HCT116 (cell line): ENCODE measurements around the gene TBC1D1. TPM values are rescaled to one million over a fixed set of nuclear protein-coding genes. Genes with fewer than 3 reads are reported as not detected.

ENCODE experiments used
- ATAC-seq: fragments of 200-7000 bp; cut with Tn5 transposase; 2 replicates; pipeline ENCODE4 v1.9.1; 2020; ENCODE audit warnings: mild to moderate bottlenecking, moderate library complexity
- BruUV-seq: library from RNA; stranded (reverse); fragments of 400-500 nt; replicated peaks from 2 replicates; lab custom pipeline; 2021; lab: Mats Ljungman, UMichigan
- CTCF ChIA-PET: fragments of 300-600 bp; sonication (Branson Sonifier 250); formaldehyde crosslinking; loops from one replicate; lab custom pipeline; 2021; ENCODE audit warnings: antibody characterized with exemption; lab: Charles Lee
- POLR2A ChIA-PET: fragments of 300-600, 350-600 bp; sonication (Branson Sonifier 250); formaldehyde crosslinking; loops from one replicate; lab custom pipeline; 2021; ENCODE audit warnings: antibody characterized with exemption; lab: Charles Lee
- RAD21 ChIA-PET, 2 experiments: fragments of 300-600 bp; sonication (Branson Sonifier 250); formaldehyde crosslinking; loops; one replicate each; lab custom pipeline; 2023; ENCODE audit warnings: low total read pairs in 2 of 2; ENCODE audit not compliant: uncharacterized antibody in 2 of 2, unreplicated experiment in 2 of 2, low non-redundant PET in 1 of 2; lab: Charles Lee
- DNase-seq: peaks from one replicate; pipeline ENCODE4 v3.0.0-alpha.2; 2010; ENCODE audit warnings: low read depth, low spot score
- H2AFZ ChIP-seq: fragments of 200-600 bp; shearing (Covaris generic), sonication (generic); 2 replicates; pipeline ENCODE4 v1.6.1; 2017; ENCODE audit warnings: low read depth, mixed run types, mixed read lengths, antibody characterized with exemption, low read length; ENCODE audit not compliant: poor library complexity, severe bottlenecking
- H3K27ac ChIP-seq: 2 replicates; pipeline ENCODE4 v1.5.1; 2012; ENCODE audit warnings: low read depth, low read length
- H3K27me3 ChIP-seq: fragments of 200-600 bp; sonication (generic); 2 replicates; pipeline ENCODE4 v1.6.1; 2016; ENCODE audit warnings: mixed run types, low read length, mixed read lengths; ENCODE audit not compliant: insufficient read depth
- H3K36me3 ChIP-seq, 2 experiments: fragments of 200-500 bp in 1 of 2; fragments of 200-600 bp in 1 of 2; sonication (Bioruptor generic) in 1 of 2; sonication (generic) in 1 of 2; 2 replicates each; pipeline versions ENCODE4 v1.5.1 to v1.6.1; 2014 to 2016; ENCODE audit warnings: low read length in 2 of 2, inconsistent platforms in 1 of 2, mixed read lengths in 1 of 2, mixed run types in 1 of 2; ENCODE audit not compliant: insufficient read depth in 2 of 2, control insufficient read depth in 1 of 2
- H3K4me1 ChIP-seq, 2 experiments: fragments of 200-600 bp in 1 of 2; sonication (generic) in 1 of 2; 2 replicates each; pipeline versions ENCODE4 v1.5.1 to v1.6.1; 2012 to 2017; ENCODE audit warnings: low read length in 2 of 2, inconsistent platforms in 1 of 2, mild to moderate bottlenecking in 1 of 2, mixed read lengths in 1 of 2, mixed run types in 1 of 2, moderate library complexity in 1 of 2; ENCODE audit not compliant: insufficient read depth in 2 of 2, control insufficient read depth in 1 of 2
- H3K4me2 ChIP-seq: fragments of 200-600 bp; sonication (generic); 2 replicates; pipeline ENCODE4 v1.6.1; 2017; ENCODE audit warnings: mixed run types, low read length, mixed read lengths
- H3K4me3 ChIP-seq, 2 experiments: fragments of 200-600 bp in 1 of 2; sonication (generic) in 1 of 2; replicated peaks in 1 of 2; 2 replicates each; pipeline ENCODE4 v1.5.1; 2011 to 2016; ENCODE audit warnings: low read length in 2 of 2, control low read depth in 1 of 2, low read depth in 1 of 2, mild to moderate bottlenecking in 1 of 2, mixed read lengths in 1 of 2, mixed run types in 1 of 2
- H3K79me2 ChIP-seq: fragments of 200-600 bp; sonication (generic); 2 replicates; pipeline ENCODE4 v1.6.1; 2017; ENCODE audit warnings: mild to moderate bottlenecking, mixed run types, low read length, moderate library complexity, mixed read lengths; ENCODE audit not compliant: insufficient read depth
- H3K9ac ChIP-seq: fragments of 200-600 bp; sonication (generic); 2 replicates; pipeline ENCODE4 v1.6.1; 2016; ENCODE audit warnings: low read length, mixed read lengths
- H3K9me2 ChIP-seq: fragments of 200-600 bp; sonication (generic), shearing (Covaris generic); 2 replicates; pipeline ENCODE4 v1.6.1; 2017; ENCODE audit warnings: mixed run types, mild to moderate bottlenecking, moderate library complexity; ENCODE audit not compliant: insufficient read depth
- H3K9me3 ChIP-seq, 2 experiments: fragments of 200-500 bp in 1 of 2; fragments of 200-600 bp in 1 of 2; sonication (Bioruptor generic) in 1 of 2; sonication (generic) in 1 of 2; 2 replicates each; pipeline ENCODE4 v1.6.1; 2014 to 2017; ENCODE audit warnings: low read length in 2 of 2, mixed read lengths in 2 of 2, inconsistent platforms in 1 of 2, low read depth in 1 of 2, mild to moderate bottlenecking in 1 of 2, mixed run types in 1 of 2, moderate library complexity in 1 of 2; ENCODE audit not compliant: control insufficient read depth in 1 of 2, insufficient read depth in 1 of 2
- H4K20me1 ChIP-seq: fragments of 200-600 bp; sonication (generic), shearing (Covaris generic); 2 replicates; pipeline ENCODE4 v1.6.1; 2017; ENCODE audit warnings: mixed run types, mild to moderate bottlenecking, moderate library complexity; ENCODE audit not compliant: insufficient read depth
- ATF3 ChIP-seq: IDR thresholded peaks from 2 replicates; pipeline ENCODE4 v1.6.1; 2012
- CBX3 ChIP-seq: IDR thresholded peaks from 2 replicates; pipeline ENCODE4 v1.6.1; 2012; ENCODE audit warnings: low read depth
- CEBPB ChIP-seq: IDR thresholded peaks from 2 replicates; pipeline ENCODE4 v1.6.1; 2012; ENCODE audit warnings: low read depth
- CTCF ChIP-seq, 3 experiments: fragments of 200-600 bp in 1 of 3; sonication (generic) in 1 of 3; IDR thresholded peaks in 2 of 3; conservative IDR thresholded peaks in 1 of 3; 2 replicates each; pipeline ENCODE4 v1.5.1; 2012 to 2017; ENCODE audit warnings: low read depth in 2 of 3, low read length in 2 of 3, antibody characterized with exemption in 1 of 3, borderline replicate concordance in 1 of 3, control low read depth in 1 of 3, mild to moderate bottlenecking in 1 of 3, mixed read lengths in 1 of 3, mixed run types in 1 of 3, moderate library complexity in 1 of 3; ENCODE audit not compliant: insufficient read depth in 1 of 3
- EGR1 ChIP-seq: IDR thresholded peaks from 2 replicates; pipeline ENCODE4 v1.6.1; 2012; ENCODE audit warnings: low read depth
- EZH2 ChIP-seq: fragments of 200-600 bp; sonication (generic); IDR thresholded peaks from 2 replicates; pipeline ENCODE4 v1.6.1; 2017; ENCODE audit warnings: antibody characterized with exemption, mixed run types
- FOSL1 ChIP-seq: IDR thresholded peaks from 2 replicates; pipeline ENCODE4 v1.6.1; 2012; ENCODE audit warnings: low read depth
- MAX ChIP-seq: IDR thresholded peaks from 2 replicates; pipeline ENCODE4 v1.6.1; 2012
- POLR2A ChIP-seq: IDR thresholded peaks from 2 replicates; pipeline ENCODE4 v1.7.0; 2011; ENCODE audit warnings: borderline replicate concordance; ENCODE audit not compliant: insufficient read depth, insufficient read length; ENCODE audit errors: extremely low read depth
- POLR2AphosphoS5 ChIP-seq: IDR thresholded peaks from 2 replicates; pipeline ENCODE4 v1.6.1; 2011; ENCODE audit warnings: mild to moderate bottlenecking, low read depth, low read length, moderate library complexity
- RAD21 ChIP-seq: IDR thresholded peaks from 2 replicates; pipeline ENCODE4 v1.6.1; 2012; ENCODE audit warnings: low read depth, mild to moderate bottlenecking
- REST ChIP-seq: IDR thresholded peaks from 2 replicates; pipeline ENCODE4 v1.6.1; 2012; ENCODE audit warnings: low read depth
- SIN3A ChIP-seq: IDR thresholded peaks from 2 replicates; pipeline ENCODE4 v1.6.1; 2012; ENCODE audit warnings: low read depth
- SP1 ChIP-seq: IDR thresholded peaks from 2 replicates; pipeline ENCODE4 v1.6.1; 2012; ENCODE audit warnings: low read depth
- SRF ChIP-seq: IDR thresholded peaks from 2 replicates; pipeline ENCODE4 v1.6.1; 2012; ENCODE audit warnings: low read depth
- TCF7L2 ChIP-seq: IDR thresholded peaks from 2 replicates; pipeline ENCODE4 v1.7.0; 2011; ENCODE audit warnings: borderline replicate concordance, inconsistent platforms; ENCODE audit not compliant: insufficient read depth, insufficient read length; ENCODE audit errors: extremely low read depth
- YY1 ChIP-seq: IDR thresholded peaks from 2 replicates; pipeline ENCODE4 v1.6.1; 2011; ENCODE audit warnings: low read length, low read depth, moderate library complexity, mild to moderate bottlenecking; ENCODE audit not compliant: insufficient replicate concordance; ENCODE audit errors: extremely low read depth
- ZBTB33 ChIP-seq: IDR thresholded peaks from 2 replicates; pipeline ENCODE4 v1.6.1; 2011; ENCODE audit warnings: mild to moderate bottlenecking, low read length, moderate library complexity; ENCODE audit not compliant: insufficient replicate concordance; ENCODE audit errors: extremely low read depth
- ZFX ChIP-seq: fragments of 450-650 bp; IDR thresholded peaks from 2 replicates; pipeline ENCODE4 v1.6.1; 2017
- ZNF274 ChIP-seq: fragments of 200-500 bp; sonication (Bioruptor generic); IDR thresholded peaks from 2 replicates; pipeline ENCODE4 v1.6.1; 2014; ENCODE audit warnings: mild to moderate bottlenecking, low read depth, low read length, inconsistent platforms
- intact Hi-C: fragments of 100-400 bp; cut with micrococcal nuclease; formaldehyde crosslinking; loops from 2 replicates; pipeline ENCODE4 v1.10.0; 2022
- total RNA-seq: library from RNA; stranded (reverse); gene quantifications from one replicate; pipeline ENCODE4 v1.2.1, GENCODE V29; 2021; ENCODE audit not compliant: unreplicated experiment

The TBC1D1 gene
- total RNA-seq, 1 experiment from 2014 or later: 82.7 TPM

- Histone ChIP-seq H4K20me1 (no peaks in the 10 kb centered on the region), H3K27ac (no peak overlapping the region), H3K9ac (no peak overlapping the region), H3K4me3 (no peak overlapping the region), H3K4me1 (peaks cover 41 to 59% of the 10 kb centered on the region in 2 experiments), H3K79me2 (no peaks in the 10 kb centered on the region)
- CTCF ChIA-PET: no interaction called here
- no peak for ATAC-seq
- no peak for TF ChIP-seq TCF7L2
- no peak for TF ChIP-seq SRF
- TF ChIP-seq SP1: no peak
- TF ChIP-seq MAX: no peak
- TF ChIP-seq POLR2A: no peak
- no peak for TF ChIP-seq ZBTB33
- no peak for TF ChIP-seq CBX3
- TF ChIP-seq SIN3A: no peak
- TF ChIP-seq CTCF (IDR thresholded peaks at IDR 0.05 in 2 of 3, conservative IDR thresholded peaks at IDR 0.05 in 1 of 3; ENCODE audit: borderline replicate concordance in 1 of 3, insufficient read depth in 1 of 3, low read depth in 2 of 3, low read length in 2 of 3): no peak
- TF ChIP-seq ZNF274: no peak
- no peak for TF ChIP-seq FOSL1
- no peak for TF ChIP-seq POLR2AphosphoS5
- TF ChIP-seq ATF3: no peak
- TF ChIP-seq REST: no peak
- TF ChIP-seq EZH2: no peak
- no peak for TF ChIP-seq ZFX
- TF ChIP-seq YY1: no peak
- TF ChIP-seq RAD21: no peak
- no peak for TF ChIP-seq EGR1
- no peak for TF ChIP-seq CEBPB
- TF ChIP-seq, all 23 proteins: peak for 0
- BruUV-seq: no TSS peak
- RAD21 ChIA-PET: no interaction called here
- Histone ChIP-seq H3K4me2 (0 out of 2 replicates have a peak overlapping the region, but pooled peaks have one; percentile 3), H2AFZ (no peak overlapping the region), H3K9me2 (no peaks in the 10 kb centered on the region), H3K9me3 (no peaks in the 10 kb centered on the region), H3K27me3 (no peaks in the 10 kb centered on the region), H3K36me3 (no peaks in the 10 kb centered on the region)
- intact Hi-C loops: loop anchor here (5.0 kb wide), 1 partner anchor 80 kb away; no protein-coding TSS in a partner anchor
- POLR2A ChIA-PET: no interaction called here
- DNase-seq: no peak
Observed at GRCh38 chr4:38157592-38157991, 266.7 kb downstream of the TBC1D1 start.
